GM21381 (cell line): Measurements from ENCODE around the gene SPRY4.
"Not testable (repeated sequence)": the region's sequence is repeated elsewhere in the genome, so short reads cannot be mapped to it uniquely, and the experiment has no call there.

Experiments
- ATAC-seq: cut with Tn5 transposase; IDR thresholded peaks from one replicate; pipeline ENCODE4 v1.9.1; 2021; ENCODE audit warnings: mild to moderate bottlenecking, moderate library complexity; ENCODE audit not compliant: unreplicated experiment

Gene SPRY4

GRCh38 chr5:142295960-142296860 is 28.6 kb downstream of the SPRY4 start:
- no peak for ATAC-seq

GRCh38 chr5:142295084-142295758 is 29.6 kb downstream of the SPRY4 start:
- ATAC-seq, result no peak

- ATAC-seq, result no peak
Observed at GRCh38 chr5:142293486-142293885, 31.3 kb downstream of the SPRY4 start.

- no peak for ATAC-seq
Observed at GRCh38 chr5:142292808-142293207, 32.0 kb downstream of the SPRY4 start.

GRCh38 chr5:142292249-142292648 is 32.6 kb downstream of the SPRY4 start:
- no peak for ATAC-seq

GRCh38 chr5:142290577-142291299 is 34.1 kb downstream of the SPRY4 start:
- no peak for ATAC-seq

- ATAC-seq, result no peak
Observed at GRCh38 chr5:142289708-142290576, 34.9 kb downstream of the SPRY4 start.

- peak; percentile 57 for ATAC-seq
Observed at GRCh38 chr5:142287973-142288313, 36.9 kb downstream of the SPRY4 start.

- ATAC-seq, result peak; percentile 80
Observed at GRCh38 chr5:142287096-142287972, 37.5 kb downstream of the SPRY4 start.

GRCh38 chr5:142286111-142286510 is 38.7 kb downstream of the SPRY4 start:
- ATAC-seq, result no peak

GRCh38 chr5:142283304-142283703 is 41.5 kb downstream of the SPRY4 start:
- ATAC-seq, result no peak

- no peak for ATAC-seq
Observed at GRCh38 chr5:142281966-142282365, 42.9 kb downstream of the SPRY4 start.

- ATAC-seq, result no peak
Observed at GRCh38 chr5:142281008-142281367, 43.8 kb downstream of the SPRY4 start.

- ATAC-seq, result no peak
Observed at GRCh38 chr5:142280066-142281007, 44.5 kb downstream of the SPRY4 start.

GRCh38 chr5:142278627-142279026 is 46.2 kb downstream of the SPRY4 start:
- ATAC-seq, result no peak

GRCh38 chr5:142277796-142278195 is 47.0 kb downstream of the SPRY4 start:
- no peak for ATAC-seq

- no peak for ATAC-seq
Observed at GRCh38 chr5:142276517-142276916, 48.3 kb downstream of the SPRY4 start.

- ATAC-seq, result no peak
Observed at GRCh38 chr5:142275496-142275895, 49.3 kb downstream of the SPRY4 start.

GRCh38 chr5:142272596-142272995 is 52.2 kb downstream of the SPRY4 start:
- ATAC-seq, result not testable (repeated sequence)
